HT1080 (cell line): ENCODE measurements around the gene TNIK. TPM values are rescaled to one million over a fixed set of nuclear protein-coding genes. Genes with fewer than 3 reads are reported as not detected.

Experiments
- DNase-seq: peaks from one replicate; pipeline ENCODE4 v3.0.0-alpha.2; 2015; ENCODE audit warnings: low read depth
- total RNA-seq: library from RNA; depleted of rRNA; stranded (reverse); fragments of >200 nt; shearing (Covaris generic); gene quantifications from 2 replicates; pipeline ENCODE4 v1.2.3, GENCODE V29; 2014

The TNIK gene
- total RNA-seq, 1 experiment from 2014 or later = 16.1 TPM

- no peak for DNase-seq
These were observed 225.8 kb downstream of the TNIK start for GRCh38 chr3:171234298-171235010.

GRCh38 chr3:171231361-171231760, 228.8 kb downstream of the TNIK start:
- no peak for DNase-seq

GRCh38 chr3:171230865-171231264, 229.3 kb downstream of the TNIK start:
- DNase-seq = peak; percentile 15

GRCh38 chr3:171229173-171229572, 231.0 kb downstream of the TNIK start:
- DNase-seq = no peak

GRCh38 chr3:171228240-171228639, 232.0 kb downstream of the TNIK start:
- DNase-seq = no peak

DNA sequence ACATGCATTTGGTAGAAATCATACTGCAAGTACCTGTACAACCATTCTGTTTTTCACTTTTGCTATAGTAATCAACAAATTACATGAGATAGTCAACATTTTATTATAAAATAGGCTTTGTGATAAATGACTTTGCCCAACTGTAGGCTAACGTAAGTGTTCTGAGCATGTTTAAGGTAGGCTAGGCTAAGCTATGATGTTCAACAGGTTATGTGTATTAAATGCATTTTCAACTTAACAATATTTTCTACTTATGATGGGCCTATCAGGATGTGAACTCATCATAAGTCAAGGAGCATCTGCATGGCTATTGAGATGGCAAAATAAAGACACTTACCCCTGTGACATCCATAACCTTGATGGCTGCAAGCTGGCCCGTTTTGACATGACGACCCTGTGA, 232.4 kb downstream of the TNIK start:
- no peak for DNase-seq

- no peak for DNase-seq
These were observed 232.8 kb downstream of the TNIK start for GRCh38 chr3:171227359-171227758.

GRCh38 chr3:171226794-171227193, 233.4 kb downstream of the TNIK start:
- no peak for DNase-seq

DNA sequence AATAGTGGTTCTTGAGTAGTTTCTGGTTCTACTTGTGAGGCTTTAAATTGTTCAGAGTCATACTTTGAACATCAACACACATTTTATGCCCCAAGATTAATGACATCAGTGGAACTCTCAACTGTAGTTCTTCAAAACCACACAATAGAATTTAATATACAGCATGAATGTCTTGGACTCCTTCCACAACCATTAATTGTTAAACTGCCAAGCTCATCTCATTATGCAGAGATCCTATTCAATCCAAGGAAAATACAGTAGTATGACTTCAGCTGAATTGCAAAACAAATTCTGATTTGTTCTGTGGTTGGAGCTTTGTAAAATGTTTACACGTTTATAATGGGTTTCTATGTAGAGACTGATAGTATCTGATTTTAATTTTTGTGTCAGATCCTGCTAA, 234.5 kb downstream of the TNIK start:
- DNase-seq = no peak

- DNase-seq = no peak
These were observed 235.0 kb downstream of the TNIK start for GRCh38 chr3:171225165-171225564.

- DNase-seq = no peak
These were observed 236.8 kb downstream of the TNIK start for GRCh38 chr3:171223396-171223795.

GRCh38 chr3:171222995-171223394, 237.2 kb downstream of the TNIK start:
- no peak for DNase-seq

DNA sequence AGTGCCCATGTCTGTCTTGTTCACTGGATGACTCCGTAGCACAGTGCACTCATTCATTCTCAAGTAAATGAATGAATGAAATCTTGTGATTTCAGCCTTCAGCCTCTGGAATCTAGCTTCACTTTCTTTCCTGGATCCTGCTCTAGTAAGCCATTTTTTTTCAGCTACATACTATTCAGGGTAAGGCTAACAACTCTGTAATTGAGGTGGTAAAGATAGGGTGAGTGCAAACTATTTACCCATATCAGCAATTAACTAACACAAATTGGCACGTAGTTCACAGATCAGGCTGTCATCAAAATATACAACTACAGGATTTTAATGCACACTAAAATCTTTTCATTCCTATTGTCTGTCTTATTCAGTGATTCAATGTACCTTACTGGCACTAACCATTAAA, 238.6 kb downstream of the TNIK start:
- DNase-seq = no peak

- DNase-seq = no peak
These were observed 239.1 kb downstream of the TNIK start for GRCh38 chr3:171221104-171221503.

- no peak for DNase-seq
These were observed 240.9 kb downstream of the TNIK start for GRCh38 chr3:171219258-171219657.

GRCh38 chr3:171218069-171218468, 242.1 kb downstream of the TNIK start:
- DNase-seq = no peak

DNA sequence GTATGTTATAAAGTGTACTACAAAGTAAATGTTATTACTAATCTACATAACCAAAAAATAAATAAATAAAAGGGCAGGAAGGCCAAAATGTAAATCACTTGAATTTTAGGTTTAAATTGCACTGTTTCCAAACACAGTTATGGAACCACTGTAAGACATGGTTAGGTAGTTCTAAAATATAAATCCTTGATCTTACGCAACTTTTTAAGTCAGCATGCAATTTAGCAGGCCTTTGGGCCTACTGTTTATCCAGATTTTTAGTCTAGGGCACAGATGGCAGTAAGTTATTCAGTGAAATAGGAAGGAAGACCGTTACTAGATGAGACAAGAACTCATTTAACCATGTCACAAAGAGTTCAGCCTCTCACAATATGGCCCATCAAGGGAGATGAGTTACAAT, 246.3 kb downstream of the TNIK start:
- no peak for DNase-seq

- DNase-seq = no peak
These were observed 247.0 kb downstream of the TNIK start for GRCh38 chr3:171213178-171213577.

DNA sequence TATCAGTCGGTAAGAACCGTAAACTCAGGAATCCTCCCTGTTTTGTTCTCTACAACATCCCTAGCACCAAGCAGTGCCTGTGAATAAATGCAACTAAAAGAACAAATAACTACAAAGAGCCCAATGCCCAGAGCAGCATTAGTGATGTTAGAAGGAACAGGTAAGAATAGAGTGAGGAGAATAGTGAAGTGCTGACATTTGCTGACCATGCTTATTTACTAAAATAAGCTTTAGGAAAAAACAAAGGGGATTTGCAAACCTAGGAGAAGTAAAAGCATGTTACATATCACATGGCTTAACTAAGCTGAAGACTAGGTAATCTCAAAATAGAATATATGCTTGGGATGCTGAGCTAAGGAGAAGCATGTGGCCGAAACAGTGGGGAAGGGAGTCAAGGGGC, 247.6 kb downstream of the TNIK start:
- DNase-seq = no peak

GRCh38 chr3:171206283-171206682, 253.9 kb downstream of the TNIK start:
- DNase-seq = peak; percentile 75

- DNase-seq = peak; percentile 33
These were observed 255.3 kb downstream of the TNIK start for GRCh38 chr3:171204942-171205341.

DNA sequence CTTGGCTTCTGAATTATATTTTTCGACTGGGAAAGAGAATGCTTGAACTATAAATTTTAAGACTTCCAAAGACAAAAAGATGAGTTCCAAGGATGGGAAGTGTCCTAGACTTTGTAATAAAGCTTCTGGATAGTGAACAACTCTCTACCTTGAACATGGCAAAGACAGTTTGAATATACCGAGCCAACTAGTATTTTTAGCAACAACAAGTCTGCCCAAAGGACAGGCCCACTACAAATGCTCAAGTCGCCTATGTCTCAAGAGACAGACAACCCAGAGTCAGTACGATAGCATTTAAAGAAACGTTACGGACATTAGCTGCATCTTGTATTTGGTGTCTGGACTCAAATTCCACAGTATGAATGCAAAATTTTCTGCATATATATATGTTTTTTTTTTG, 258.4 kb downstream of the TNIK start:
- no peak for DNase-seq

GRCh38 chr3:171200750-171201088, 259.5 kb downstream of the TNIK start:
- DNase-seq = no peak
